Heart right ventricle (tissue), 16 donors: ENCODE results near the gene DMRTC2. TPM values are rescaled to one million over a fixed set of nuclear protein-coding genes. Genes with fewer than 3 reads are reported as not detected.

Experiments used
- ATAC-seq, 8 donors: fragments of 200-7000 bp; cut with Tn5 transposase; one replicate each; pipeline ENCODE4 v1.9.1; 2020; ENCODE audit warnings: mild to moderate bottlenecking in 8 of 8, moderate library complexity in 8 of 8, moderate number of reproducible peaks in 1 of 8
- DNase-seq, 2 donors: peaks; one replicate each; pipeline ENCODE4 v3.0.0-alpha.2; 2020
- H3K27ac ChIP-seq, 10 donors: fragments of 200-600 bp; sonication (generic) in 2 of 10; one replicate each; pipeline versions ENCODE4 v1.5.0 to v1.8.0; 2020 to 2022; ENCODE audit warnings: mild to moderate bottlenecking in 3 of 10
- H3K27me3 ChIP-seq, 7 donors: fragments of 200-600 bp; one replicate each; pipeline ENCODE4 v1.8.0; 2021 to 2022; ENCODE audit warnings: mild to moderate bottlenecking in 2 of 7
- H3K36me3 ChIP-seq, 9 donors: fragments of 200-600 bp; sonication (generic) in 1 of 9; one replicate each; pipeline versions ENCODE4 v1.5.0 to v1.8.0; 2020 to 2022; ENCODE audit warnings: mild to moderate bottlenecking in 2 of 9
- H3K4me1 ChIP-seq, 9 donors: fragments of 200-600 bp; sonication (generic) in 1 of 9; one replicate each; pipeline versions ENCODE4 v1.5.0 to v1.8.0; 2020 to 2022; ENCODE audit warnings: mild to moderate bottlenecking in 4 of 9
- H3K4me3 ChIP-seq, 10 donors: fragments of 200-600 bp; sonication (generic) in 2 of 10; one replicate each; pipeline versions ENCODE4 v1.5.0 to v1.8.0; 2020 to 2022; ENCODE audit warnings: mild to moderate bottlenecking in 7 of 10, moderate library complexity in 2 of 10
- H3K9me3 ChIP-seq, 11 donors: fragments of 200-600 bp in 10 of 11; sonication (generic) in 2 of 11; one replicate each; pipeline versions ENCODE4 v1.5.0 to v1.8.0; 2013 to 2022; ENCODE audit warnings: mild to moderate bottlenecking in 2 of 11, control low read depth in 1 of 11, moderate library complexity in 1 of 11
- WGBS, 2 donors: extraction: QIAGEN DNeasy Blood & Tissue Kit; methylation state at CpG; one replicate each; pipeline ENCODE4 v1.1.7; 2013; ENCODE audit warnings: inconsistent platforms in 1 of 2; 5-methylcytosine and 5-hydroxymethylcytosine counted together
- intact Hi-C, 10 donors: fragments of 100-400 bp; cut with DNase I; formaldehyde crosslinking; loops; one replicate each; pipeline versions ENCODE4 v1.11.1 to v1.14.2; 2022
- polyA plus RNA-seq, 2 donors: library from polyadenylated mRNA; stranded (reverse); fragments of 200-250 nt; gene quantifications; one replicate each; pipeline ENCODE4 v1.2.3, GENCODE V29; 2013
- total RNA-seq, 10 donors: library from RNA; stranded (reverse); fragmentation: NEBNext Ultra II Directional in 3 of 10; extraction: Animal tissue kit (Norgen Biotek cat#: 25700) in 3 of 10; gene quantifications; one replicate each; pipeline versions ENCODE4 v1.2.1 to v1.2.4, GENCODE V29; 2021 to 2023
- TF ChIP-seq, protein P1 (sequence below), 9 donors: fragments of 200-600 bp; sonication (generic) in 2 of 9; IDR thresholded peaks; one replicate each; pipeline versions ENCODE4 v1.5.0 to v1.8.0; 2021 to 2022; ENCODE audit warnings: antibody characterized with exemption in 9 of 9, mild to moderate bottlenecking in 5 of 9, moderate library complexity in 1 of 9
- donor health status: Arrhythmogenic right ventricular cardiomyopathy.
- donor health status: ischemic (EF 13 %, LVEDD 7.1; RV severe dilation, severe dysfunction).
- donor health status: healthy with polysubstance abuse.
- donor health status: DM: no; HTN: yes; CAD: no.
- donor health status: DM: no; HTN: no; CAD: no.
- donor health status: ischemic (EF 25% LVEDD 6.9; RV normal size, moderate dysfunction).
- donor health status: ischemic (EF 25% LVEDD 5.7; RV mildly dilated, moderate dysfunction).
- donor health status: healthy.
- donor health status: DM: yes; HTN: yes; CAD: no.
- donor health status: Ischemic cardiomyopathy.
- donor health status: ischemic (EF 35%, LVEDD 5.7; RV mildly dilated, moderate dysfunction).
- donor health status: nonischemic (EF 11% LVEDD 7.7; RV severe dilation, severe dysfunction).
- donor health status: DM: yes; HTN: yes; CAD: no.
- donor health status: PGD.
- donor health status: ischemic (EF 29% LVEDD 5.4; RV normal size, mild dysfunction).
- donor health status: nonischemic (EF 23%, LVEDD 6.1; RV moderate dilation, normal function).

DMRTC2 gene
- total and polyA plus RNA-seq, 12 donors, result not detected

DNA sequence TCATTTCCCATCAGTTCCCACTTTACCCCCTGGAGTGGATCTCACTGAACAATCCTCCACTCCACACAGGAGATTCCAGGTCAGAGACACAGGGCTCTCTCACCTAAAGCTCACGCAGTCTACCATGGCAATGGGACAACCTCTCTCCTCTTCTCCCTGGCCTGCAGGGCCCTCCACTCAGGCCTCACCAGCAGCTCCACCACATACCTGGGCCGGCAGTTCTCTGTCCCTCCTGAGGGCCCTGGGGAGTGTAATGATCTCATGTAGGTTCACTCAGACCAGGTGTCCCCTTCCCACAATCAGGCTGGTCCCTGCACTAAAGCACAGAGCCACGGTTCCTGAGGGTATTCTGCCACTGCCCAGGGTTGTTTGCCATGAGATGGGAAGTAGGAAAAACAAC, 32.9 kb upstream of the DMRTC2 start:
- intact Hi-C loops, result no loop called here
- H3K27ac ChIP-seq, result peak overlapping the region in 2 of 10 donors; percentile 46 to 89
- H3K9me3 ChIP-seq, result no peaks in the 10 kb centered on the region
- WGBS, 2 donors, result 65 to 69% methylated on average over 3 of the region's 3 CpGs
- DNase-seq (no peak), ATAC-seq (no peak)
- H3K36me3 ChIP-seq, result no peaks in the 10 kb centered on the region
- H3K4me3 ChIP-seq, result no peak overlapping the region
- TF ChIP-seq, protein P1, sequence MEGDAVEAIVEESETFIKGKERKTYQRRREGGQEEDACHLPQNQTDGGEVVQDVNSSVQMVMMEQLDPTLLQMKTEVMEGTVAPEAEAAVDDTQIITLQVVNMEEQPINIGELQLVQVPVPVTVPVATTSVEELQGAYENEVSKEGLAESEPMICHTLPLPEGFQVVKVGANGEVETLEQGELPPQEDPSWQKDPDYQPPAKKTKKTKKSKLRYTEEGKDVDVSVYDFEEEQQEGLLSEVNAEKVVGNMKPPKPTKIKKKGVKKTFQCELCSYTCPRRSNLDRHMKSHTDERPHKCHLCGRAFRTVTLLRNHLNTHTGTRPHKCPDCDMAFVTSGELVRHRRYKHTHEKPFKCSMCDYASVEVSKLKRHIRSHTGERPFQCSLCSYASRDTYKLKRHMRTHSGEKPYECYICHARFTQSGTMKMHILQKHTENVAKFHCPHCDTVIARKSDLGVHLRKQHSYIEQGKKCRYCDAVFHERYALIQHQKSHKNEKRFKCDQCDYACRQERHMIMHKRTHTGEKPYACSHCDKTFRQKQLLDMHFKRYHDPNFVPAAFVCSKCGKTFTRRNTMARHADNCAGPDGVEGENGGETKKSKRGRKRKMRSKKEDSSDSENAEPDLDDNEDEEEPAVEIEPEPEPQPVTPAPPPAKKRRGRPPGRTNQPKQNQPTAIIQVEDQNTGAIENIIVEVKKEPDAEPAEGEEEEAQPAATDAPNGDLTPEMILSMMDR (IDR thresholded peaks at IDR 0.05), result no peak
- H3K27me3 ChIP-seq, result peaks cover 0 to 47% (median 26%) of the 10 kb centered on the region in 7 donors
- peaks cover 0 to 35% (median 0%) of the 10 kb centered on the region in 9 donors for H3K4me1 ChIP-seq

DNA sequence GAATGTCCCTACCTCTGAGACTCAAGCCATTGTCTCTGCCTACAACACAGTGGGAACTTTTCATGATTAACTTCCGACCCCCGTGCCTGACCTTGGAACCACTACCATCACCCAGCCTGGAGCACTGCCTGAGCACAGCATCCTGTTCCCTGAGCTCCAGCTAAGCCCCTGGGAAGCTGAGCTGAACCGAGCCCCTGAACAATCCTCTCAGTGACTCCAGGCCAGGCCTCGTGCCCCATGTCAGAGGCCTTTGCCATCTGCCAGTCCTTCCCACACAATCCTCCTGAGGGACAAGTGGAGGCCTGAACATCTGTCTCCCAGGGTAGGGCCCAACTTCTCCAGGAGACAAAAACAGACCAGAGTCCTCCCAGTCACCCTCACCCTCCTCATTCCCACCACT, 30.9 kb upstream of the DMRTC2 start:
- no peak for ATAC-seq
- WGBS, 2 donors, result 42 to 56% methylated on average over 4 of the region's 4 CpGs

DNA sequence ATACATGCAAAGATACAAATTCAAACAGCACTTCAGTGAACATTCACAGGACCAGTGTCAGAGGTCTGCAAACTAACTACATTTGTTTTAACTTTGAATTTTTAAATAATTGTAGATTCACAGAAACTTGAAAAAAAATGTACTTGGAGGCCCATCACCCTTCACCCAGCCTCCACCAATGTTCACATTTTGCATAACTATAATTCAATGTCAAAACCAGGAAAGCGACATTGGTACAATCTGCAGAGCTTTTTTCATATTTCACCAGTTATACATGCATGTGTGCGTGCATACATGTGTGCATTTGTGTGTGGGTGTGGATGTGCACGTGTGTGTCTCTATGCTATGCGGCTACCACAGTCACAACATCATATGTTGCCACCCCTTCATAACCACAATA, 29.5 kb upstream of the DMRTC2 start:
- no peaks in the 10 kb centered on the region for H3K36me3 ChIP-seq
- H3K27ac ChIP-seq, result no peak overlapping the region
- peaks cover 0 to 16% (median 0%) of the 10 kb centered on the region in 9 donors for H3K4me1 ChIP-seq
- 60 to 75% methylated on average over 4 of the region's 4 CpGs for whole genome bisulfite sequencing, 2 donors
- TF ChIP-seq, protein P1 (IDR thresholded peaks at IDR 0.05), result no peak
- peaks cover 0 to 37% (median 10%) of the 10 kb centered on the region in 7 donors for H3K27me3 ChIP-seq
- DNase-seq (no peak), ATAC-seq (no peak)
- intact Hi-C loops, result no loop called here
- no peaks in the 10 kb centered on the region for H3K9me3 ChIP-seq
- H3K4me3 ChIP-seq, result no peak overlapping the region

More for the DNA sequence above, 30.9 kb upstream of the DMRTC2 start:
- H3K27ac ChIP-seq, result no peak overlapping the region
- peaks cover 0 to 28% (median 0%) of the 10 kb centered on the region in 9 donors for H3K4me1 ChIP-seq
- no peaks in the 10 kb centered on the region for H3K9me3 ChIP-seq
- no peak for DNase-seq
- TF ChIP-seq, protein P1 (IDR thresholded peaks at IDR 0.05), result no peak
- H3K36me3 ChIP-seq, result no peaks in the 10 kb centered on the region
- no peak overlapping the region for H3K4me3 ChIP-seq
- peaks cover 0 to 36% (median 20%) of the 10 kb centered on the region in 7 donors for H3K27me3 ChIP-seq
- intact Hi-C loops, result no loop called here

DNA sequence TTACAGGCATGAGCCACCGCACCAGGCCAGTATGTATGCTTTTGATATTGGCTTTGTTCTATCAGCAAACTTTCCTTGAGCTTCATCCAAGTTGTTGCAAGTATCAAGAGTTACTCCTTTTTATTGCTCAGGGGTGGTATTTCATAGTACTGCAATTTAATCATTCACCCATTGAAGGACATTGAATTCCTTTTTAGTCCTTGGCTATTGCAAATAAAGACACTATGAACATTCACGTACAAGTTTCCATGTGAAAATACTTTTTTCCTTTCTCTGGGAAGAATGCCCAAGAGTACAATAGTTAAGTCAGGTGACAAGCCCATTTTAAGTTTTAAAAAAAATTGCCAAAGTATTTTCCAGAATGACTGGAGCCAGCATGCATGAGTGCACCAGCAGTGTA, 28.1 kb upstream of the DMRTC2 start:
- ATAC-seq (no peak), DNase-seq (no peak)
- Histone ChIP-seq H3K36me3 (no peaks in the 10 kb centered on the region), H3K4me3 (no peak overlapping the region), H3K9me3 (no peaks in the 10 kb centered on the region), H3K27ac (no peak overlapping the region), H3K4me1 (peaks cover 0 to 2% (median 0%) of the 10 kb centered on the region in 9 donors), H3K27me3 (peaks cover 0 to 34% (median 18%) of the 10 kb centered on the region in 7 donors)
- intact Hi-C loops, result no loop called here
- TF ChIP-seq, protein P1 (IDR thresholded peaks at IDR 0.05), result no peak
- 72% methylated on average over 2 of the region's 2 CpGs for WGBS, 2 donors
